HG02763 (cell line): ENCODE results near the gene PCNP.
"Not testable (repeated sequence)": the region's sequence is repeated elsewhere in the genome, so short reads cannot be mapped to it uniquely, and the experiment has no call there.

Experiments
- ATAC-seq: cut with Tn5 transposase; IDR thresholded peaks from one replicate; pipeline ENCODE4 v1.9.1; 2021; ENCODE audit warnings: mild to moderate bottlenecking, moderate library complexity; ENCODE audit not compliant: unreplicated experiment

PCNP gene

GRCh38 chr3:101631098-101631796 lies 57.3 kb downstream of the PCNP start:
- no peak for ATAC-seq

DNA sequence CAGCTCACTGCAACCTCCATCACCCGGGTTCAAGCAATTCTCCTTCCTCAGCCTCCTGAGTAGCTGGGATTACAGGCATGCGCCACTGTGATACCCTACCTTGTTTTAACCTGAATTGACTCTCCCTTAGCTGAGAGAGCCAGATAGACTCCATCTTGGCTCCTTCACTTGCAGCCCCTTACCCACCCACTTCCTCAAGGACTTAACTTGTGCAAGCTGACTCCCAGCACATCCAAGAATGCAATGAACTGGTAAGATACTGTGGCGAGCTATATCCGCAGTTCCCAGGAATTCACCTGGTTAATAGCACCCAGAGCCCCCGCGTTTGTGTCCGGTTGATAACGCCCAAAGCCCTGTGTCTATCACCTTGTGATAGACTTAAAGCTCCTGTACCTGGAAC lies 58.0 kb downstream of the PCNP start:
- not testable (repeated sequence) for ATAC-seq

DNA sequence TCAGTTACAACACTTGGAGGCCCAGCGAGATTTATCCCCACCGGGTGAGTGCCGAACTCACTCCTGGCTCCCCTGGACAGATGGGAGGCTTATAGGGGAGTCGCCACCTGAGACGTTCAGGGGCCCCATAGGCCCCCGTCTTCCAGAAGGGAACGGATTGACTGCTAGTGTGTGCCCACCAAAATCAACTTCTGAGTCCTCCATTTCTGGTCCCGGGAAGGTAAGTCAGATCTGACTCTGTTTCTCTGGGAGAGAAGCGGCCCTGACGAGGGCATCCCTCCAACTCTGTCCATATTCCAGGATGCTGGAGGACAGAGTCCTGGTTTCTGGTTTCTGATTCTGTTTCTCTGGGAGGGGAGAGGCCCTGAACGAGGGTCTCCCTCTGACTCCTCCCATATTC lies 58.6 kb downstream of the PCNP start:
- ATAC-seq = no peak

DNA sequence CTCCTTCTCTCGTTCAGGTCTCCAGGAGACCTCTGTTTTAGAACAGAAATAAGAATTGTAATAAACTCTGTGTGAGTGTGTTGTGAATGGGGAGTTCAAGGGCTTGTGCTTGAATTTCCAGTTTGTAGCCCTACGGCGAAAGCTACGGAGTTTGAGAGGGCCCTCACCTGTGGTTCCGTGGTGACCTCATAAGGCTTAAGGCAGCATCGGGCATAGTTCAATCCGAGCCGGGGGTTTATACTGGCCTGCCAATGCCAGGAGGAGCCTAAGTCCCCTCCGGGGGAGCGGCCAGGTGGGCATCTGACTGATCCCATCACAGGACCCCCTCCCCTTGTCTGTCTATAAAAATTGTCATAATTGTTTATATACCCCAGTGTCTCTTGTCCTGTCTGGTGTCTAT lies 59.2 kb downstream of the PCNP start:
- ATAC-seq = no peak

GRCh38 chr3:101634591-101635196 lies 60.7 kb downstream of the PCNP start:
- no peak for ATAC-seq

DNA sequence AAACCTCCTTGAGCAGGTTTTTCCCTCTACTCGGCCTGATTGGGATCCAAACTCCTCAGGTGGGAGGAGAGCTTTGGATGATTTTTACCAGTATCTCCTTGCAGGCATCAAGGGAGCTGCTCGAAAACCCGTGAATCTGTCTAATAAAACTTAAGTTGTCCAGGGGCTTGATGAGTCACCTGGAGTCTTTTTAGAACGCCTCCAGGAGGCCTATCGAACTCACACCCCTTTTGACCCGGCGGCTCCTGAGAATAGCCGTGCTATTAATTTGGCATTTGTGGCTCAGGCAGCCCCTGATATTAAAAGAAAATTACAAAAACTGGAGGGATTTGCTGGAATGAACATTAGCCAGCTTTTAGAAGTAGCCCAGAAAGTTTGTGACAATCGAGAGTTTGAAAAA lies 61.4 kb downstream of the PCNP start:
- no peak for ATAC-seq

- ATAC-seq = peak; percentile 93
Observed at GRCh38 chr3:101635954-101636798, 62.2 kb downstream of the PCNP start.

DNA sequence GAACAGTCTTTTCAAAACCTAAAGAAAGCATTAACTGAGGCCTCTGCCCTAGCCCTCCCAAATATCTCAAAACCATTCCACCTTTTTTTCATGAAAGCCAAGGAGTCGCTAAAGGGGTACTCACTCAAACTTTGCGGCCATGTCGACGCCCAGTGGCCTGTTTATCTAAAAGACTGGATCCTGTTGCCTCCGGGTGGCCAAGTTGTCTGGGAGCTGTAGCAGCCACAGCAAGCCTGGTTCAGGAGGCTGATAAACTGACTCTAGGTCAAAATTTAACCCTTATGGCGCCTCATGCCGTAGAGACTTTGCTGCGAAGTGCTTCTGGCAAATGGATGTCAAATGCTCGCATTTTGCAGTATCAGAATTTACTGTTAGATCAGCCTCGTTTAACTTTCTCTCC lies 63.5 kb downstream of the PCNP start:
- no peak for ATAC-seq

DNA sequence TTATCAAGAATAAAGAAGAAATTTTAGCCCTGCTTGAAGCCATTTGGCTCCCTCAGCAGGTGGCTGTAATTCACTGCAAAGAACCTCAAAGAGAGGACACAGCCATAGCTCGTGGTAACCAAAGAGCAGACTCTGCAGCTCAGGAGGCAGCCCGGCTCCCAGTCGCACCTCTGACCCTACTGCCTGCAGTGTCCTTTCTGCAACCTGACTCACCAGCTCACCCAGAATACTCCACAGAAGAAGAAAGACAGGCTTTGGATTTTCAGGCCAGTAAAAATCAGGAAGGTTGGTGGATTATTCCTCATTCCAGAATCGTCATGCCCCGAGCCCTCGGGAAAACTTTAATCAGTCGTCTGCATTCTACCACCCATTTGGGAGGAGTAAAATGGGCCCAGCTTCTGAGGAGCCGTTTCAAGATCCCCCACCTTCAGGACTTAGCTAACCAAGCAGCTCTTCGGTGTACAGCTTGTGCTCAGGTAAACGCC lies 64.3 kb downstream of the PCNP start:
- no peak for ATAC-seq

GRCh38 chr3:101639280-101639963 lies 65.4 kb downstream of the PCNP start:
- ATAC-seq = no peak

GRCh38 chr3:101640256-101640655 lies 66.3 kb downstream of the PCNP start:
- no peak for ATAC-seq

DNA sequence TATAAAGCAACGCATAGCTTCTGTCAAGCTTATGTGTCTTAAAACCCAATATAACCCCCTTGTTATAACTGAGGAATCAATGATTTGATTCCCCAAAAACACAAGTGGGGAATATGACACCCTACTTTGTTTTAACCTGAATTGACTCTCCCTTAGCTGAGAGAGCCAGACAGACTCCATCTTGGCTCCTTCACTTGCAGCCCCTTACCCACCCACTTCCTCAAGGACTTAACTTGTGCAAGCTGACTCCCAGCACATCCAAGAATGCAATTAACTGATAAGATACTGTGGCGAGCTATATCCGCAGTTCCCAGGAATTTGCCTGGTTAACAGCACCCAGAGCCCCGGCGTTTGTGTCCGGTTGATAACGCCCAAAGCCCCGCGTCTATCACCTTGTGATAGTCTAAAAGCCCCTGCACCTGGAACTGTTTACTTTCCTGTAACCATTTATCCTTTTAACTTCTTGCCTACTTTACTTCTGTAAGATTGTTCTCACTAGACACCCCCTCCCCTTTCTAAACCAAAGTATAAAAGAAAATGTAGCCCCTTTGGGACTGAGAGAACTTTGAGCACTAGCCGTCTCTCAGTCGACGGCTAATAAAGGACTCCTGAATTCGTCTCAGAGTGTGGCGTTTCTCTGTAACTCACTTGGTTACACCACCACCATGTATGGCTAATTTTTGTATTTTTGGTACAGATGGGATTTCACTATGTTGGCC lies 67.6 kb downstream of the PCNP start:
- ATAC-seq = not testable (repeated sequence)

DNA sequence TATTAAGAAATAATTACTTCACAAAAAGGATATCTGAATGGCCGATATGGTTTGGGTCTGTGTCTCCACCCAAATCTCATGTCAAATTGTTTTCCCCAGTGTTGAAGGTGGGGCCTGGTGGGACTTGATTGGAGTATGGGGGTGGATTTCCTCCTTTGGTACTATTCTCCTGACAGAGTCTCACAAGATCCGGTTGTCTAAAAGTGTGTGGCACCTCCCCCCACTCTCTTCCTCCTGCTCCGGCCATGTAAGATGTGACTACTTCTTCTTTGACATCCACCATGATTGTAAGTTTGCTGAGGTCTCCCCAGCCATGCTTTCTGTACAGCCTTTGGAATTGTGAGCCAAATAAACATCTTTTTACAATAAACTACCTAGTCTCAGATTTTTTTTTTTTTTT lies 68.5 kb downstream of the PCNP start:
- ATAC-seq = no peak

- ATAC-seq = no peak
Observed at GRCh38 chr3:101643009-101643844, 69.2 kb downstream of the PCNP start.
